Glomerular endothelial cell (primary cell): Measurements from ENCODE around the gene PM20D1. TPM values are rescaled to one million over a fixed set of nuclear protein-coding genes. Genes with fewer than 3 reads are reported as not detected.
"Not testable (repeated sequence)": the region's sequence is repeated elsewhere in the genome, so short reads cannot be mapped to it uniquely, and the experiment has no call there.

ENCODE experiments used
- DNase-seq: peaks from one replicate; pipeline ENCODE4 v3.0.0-alpha.2; 2011; ENCODE audit warnings: low read depth, low spot score; ENCODE audit errors: extremely low read depth
- total RNA-seq: library from RNA; depleted of rRNA; stranded (reverse); fragments of >200 nt; gene quantifications from 2 replicates; pipeline ENCODE4 v1.2.3, GENCODE V29; 2015

PM20D1 gene, protein sequence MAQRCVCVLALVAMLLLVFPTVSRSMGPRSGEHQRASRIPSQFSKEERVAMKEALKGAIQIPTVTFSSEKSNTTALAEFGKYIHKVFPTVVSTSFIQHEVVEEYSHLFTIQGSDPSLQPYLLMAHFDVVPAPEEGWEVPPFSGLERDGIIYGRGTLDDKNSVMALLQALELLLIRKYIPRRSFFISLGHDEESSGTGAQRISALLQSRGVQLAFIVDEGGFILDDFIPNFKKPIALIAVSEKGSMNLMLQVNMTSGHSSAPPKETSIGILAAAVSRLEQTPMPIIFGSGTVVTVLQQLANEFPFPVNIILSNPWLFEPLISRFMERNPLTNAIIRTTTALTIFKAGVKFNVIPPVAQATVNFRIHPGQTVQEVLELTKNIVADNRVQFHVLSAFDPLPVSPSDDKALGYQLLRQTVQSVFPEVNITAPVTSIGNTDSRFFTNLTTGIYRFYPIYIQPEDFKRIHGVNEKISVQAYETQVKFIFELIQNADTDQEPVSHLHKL
- total RNA-seq: not detected in 2 replicates

- peak; percentile 65 for DNase-seq
Measured at GRCh38 chr1:205849619-205850355, at the start of gene PM20D1. Gene PM20D1 (minus strand): TSS chr1:205850132. CDS start chr1:205850072, 60 bp downstream.

GRCh38 chr1:205896351-205896750 lies 46.4 kb upstream of the PM20D1 start:
- no peak for DNase-seq

GRCh38 chr1:205894119-205894518 lies 44.2 kb upstream of the PM20D1 start:
- DNase-seq: not testable (repeated sequence)

- not testable (repeated sequence) for DNase-seq
Measured at GRCh38 chr1:205892175-205892574, 42.2 kb upstream of the PM20D1 start.

- DNase-seq: not testable (repeated sequence)
Measured at GRCh38 chr1:205891481-205891880, 41.5 kb upstream of the PM20D1 start.

- not testable (repeated sequence) for DNase-seq
Measured at GRCh38 chr1:205890631-205891030, 40.7 kb upstream of the PM20D1 start.

DNA sequence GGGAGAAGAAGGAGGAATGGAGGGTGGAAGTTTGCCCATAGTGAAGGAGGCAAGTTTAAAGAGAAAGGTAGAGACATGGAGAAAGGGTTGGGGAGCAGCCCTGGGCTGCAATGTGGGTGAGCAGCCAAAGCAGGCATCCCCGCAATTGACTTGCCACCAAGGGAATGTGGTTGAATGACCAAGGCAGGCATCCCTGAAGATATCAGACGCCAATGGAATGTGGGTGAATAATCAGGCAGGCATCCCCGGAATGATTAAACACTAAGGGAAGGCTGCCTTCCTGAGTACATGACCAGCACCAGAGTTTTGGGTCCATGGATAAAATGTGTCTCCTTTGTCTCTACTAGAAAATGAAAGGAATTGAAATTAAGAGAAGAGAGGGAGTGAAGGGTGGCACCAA lies 39.8 kb upstream of the PM20D1 start:
- DNase-seq: not testable (repeated sequence)

GRCh38 chr1:205889006-205889405 lies 39.1 kb upstream of the PM20D1 start:
- not testable (repeated sequence) for DNase-seq

GRCh38 chr1:205883792-205884191 lies 33.9 kb upstream of the PM20D1 start:
- no peak for DNase-seq

DNA sequence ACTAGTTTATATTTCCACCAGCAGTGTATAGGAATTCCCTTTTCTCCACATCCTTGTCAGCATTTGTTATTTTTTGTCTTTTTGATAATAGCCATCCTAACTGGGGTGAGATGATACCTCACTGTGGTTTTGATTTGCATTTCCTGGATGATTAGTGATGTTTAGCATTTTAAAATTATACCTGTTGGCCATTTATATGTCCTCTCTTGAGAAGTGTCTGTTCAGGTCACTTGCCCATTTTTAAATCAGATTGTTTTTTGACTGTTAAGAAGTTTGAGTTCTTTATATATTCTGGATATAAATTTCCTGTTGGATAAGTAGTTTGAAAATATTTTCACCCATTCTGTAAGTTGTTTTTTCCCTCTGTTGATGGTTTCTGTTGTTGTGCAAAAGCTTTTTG lies 31.0 kb upstream of the PM20D1 start:
- DNase-seq: no peak

GRCh38 chr1:205879974-205880373 lies 30.0 kb upstream of the PM20D1 start:
- DNase-seq: no peak

DNA sequence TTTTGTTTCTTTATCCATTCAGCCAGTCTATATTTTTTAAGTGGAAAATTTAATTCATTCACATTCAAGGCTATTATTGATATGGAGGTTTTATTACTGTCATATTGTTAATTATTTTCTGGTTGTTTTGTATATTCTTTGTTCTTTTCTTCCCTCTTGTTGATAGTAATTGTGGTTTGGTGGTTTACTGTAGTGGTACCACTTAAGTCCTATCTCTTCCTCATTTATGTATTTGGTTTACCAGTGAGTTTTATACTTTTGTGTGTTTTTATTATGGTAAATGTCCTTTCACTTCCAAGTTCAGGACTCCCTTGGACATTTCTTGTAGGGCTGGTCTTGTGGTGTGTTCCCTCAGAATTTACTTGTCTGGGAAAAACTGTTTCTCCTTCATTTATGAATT lies 28.1 kb upstream of the PM20D1 start:
- DNase-seq: no peak

DNA sequence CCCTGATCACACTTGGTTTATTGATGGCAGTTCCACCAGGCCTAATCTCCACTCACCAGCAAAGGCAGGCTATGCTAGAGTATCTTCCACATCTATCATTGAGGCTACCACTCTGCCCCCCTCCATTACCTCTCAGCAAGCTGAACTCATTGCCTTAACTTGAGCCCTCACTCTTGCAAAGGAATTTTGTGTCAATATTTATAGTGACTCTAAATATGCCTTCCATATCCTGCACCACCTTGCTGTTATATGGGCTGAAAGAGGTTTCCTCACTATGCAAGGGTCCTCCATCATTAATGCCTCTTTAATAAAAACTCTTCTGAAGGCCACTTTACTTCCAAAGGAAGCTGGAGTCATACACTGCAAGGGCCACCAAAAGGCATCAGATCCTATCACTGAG lies 23.2 kb upstream of the PM20D1 start:
- not testable (repeated sequence) for DNase-seq

GRCh38 chr1:205870236-205870635 lies 20.3 kb upstream of the PM20D1 start:
- no peak for DNase-seq

DNA sequence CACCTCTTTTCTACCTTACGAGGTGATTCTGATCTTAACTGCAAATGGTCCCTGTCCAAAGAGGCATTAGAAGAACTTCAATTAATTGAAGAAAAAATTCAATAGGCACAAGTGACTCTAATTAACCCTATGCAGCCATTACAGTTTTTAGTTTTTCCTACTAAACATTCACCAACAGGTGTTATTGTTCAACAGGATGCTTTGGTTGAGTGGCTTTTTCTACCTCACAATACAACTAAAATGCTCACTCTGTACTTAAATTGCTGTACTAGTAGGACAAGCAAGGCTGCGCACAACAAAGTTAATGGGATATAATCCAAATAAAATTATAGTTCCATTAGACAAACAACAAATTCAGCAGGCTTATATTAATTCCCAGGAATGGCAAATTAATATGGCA lies 11.6 kb upstream of the PM20D1 start:
- no peak for DNase-seq

GRCh38 chr1:205858141-205858961 lies 8.4 kb upstream of the PM20D1 start:
- DNase-seq: no peak

GRCh38 chr1:205857501-205857900 lies 7.6 kb upstream of the PM20D1 start:
- DNase-seq: not testable (repeated sequence)

DNA sequence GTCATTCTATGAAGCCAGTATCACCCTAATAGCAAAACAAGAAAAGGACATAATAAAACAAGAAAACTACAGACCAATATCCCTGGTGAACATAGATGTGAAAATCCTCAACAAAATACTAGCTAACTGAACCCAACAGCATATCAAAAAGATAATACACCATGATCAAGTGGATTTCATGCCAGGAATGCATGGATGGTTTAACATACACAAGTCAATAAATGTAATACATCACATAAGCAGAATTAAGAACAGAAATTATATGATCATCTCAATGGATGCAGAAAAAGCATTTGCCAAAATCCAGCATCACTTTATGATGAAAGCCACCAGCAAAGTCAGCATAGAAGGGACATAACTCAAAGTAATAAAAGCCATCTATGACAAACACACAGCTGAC lies 6.5 kb upstream of the PM20D1 start:
- no peak for DNase-seq

DNA sequence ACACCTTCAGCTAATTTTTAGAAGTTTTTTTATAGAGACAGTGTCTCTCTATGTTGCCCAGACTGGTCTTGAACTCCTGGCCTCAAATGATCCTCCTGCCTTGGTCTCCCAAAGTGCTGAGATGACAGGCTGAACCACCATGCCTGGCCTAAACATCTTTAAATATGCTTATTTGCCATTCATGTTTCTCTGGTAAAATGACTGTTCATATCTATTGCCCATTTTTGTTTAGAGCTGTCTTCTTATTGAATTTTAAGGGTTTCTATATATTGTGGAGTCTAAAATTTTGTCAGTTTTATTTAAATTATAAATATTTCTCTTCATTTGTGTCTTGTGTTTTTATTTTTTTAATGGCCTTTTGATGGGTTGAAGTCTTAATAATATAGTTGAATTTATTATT lies 3.0 kb upstream of the PM20D1 start:
- no peak for DNase-seq

GRCh38 chr1:205851993-205852392 lies 2.1 kb upstream of the PM20D1 start:
- DNase-seq: no peak
